K562 (cell line): ENCODE data around the gene TYW1.

Source experiments
- NCOA1 ChIP-seq: fragments of 450-650 bp; IDR thresholded peaks from 2 replicates; pipeline ENCODE4 v1.6.1; 2016; ENCODE audit warnings: low read depth
- TF ChIP-seq, protein P1 (sequence below), 3 experiments: IDR thresholded peaks in 2 of 3; conservative IDR thresholded peaks in 1 of 3; 2 replicates each; pipeline ENCODE4 v1.5.1; 2011 to 2012; ENCODE audit warnings: low read length in 3 of 3, mild to moderate bottlenecking in 3 of 3, control low read depth in 2 of 3, improper control_type of control experiment in 1 of 3, inconsistent platforms in 1 of 3, low read depth in 1 of 3, mixed read lengths in 1 of 3, moderate library complexity in 1 of 3; ENCODE audit not compliant: insufficient read depth in 2 of 3
- TF ChIP-seq, protein P2 (sequence below), 3 experiments: fragments of 200-800 bp in 1 of 3; fragments of 250-450 bp in 1 of 3; fragments of 450-650 bp in 1 of 3; sonication (Bioruptor Pico) in 1 of 3; sonication (Bioruptor generic) in 1 of 3; formaldehyde crosslinking in 1 of 3; IDR thresholded peaks; 2 replicates each; pipeline versions ENCODE4 v1.6.1 to v1.8.0; 2016 to 2022; ENCODE audit warnings: mild to moderate bottlenecking in 2 of 3, missing genetic modification characterization in 2 of 3, missing compliant biosample characterization in 1 of 3, moderate library complexity in 1 of 3

DNA sequence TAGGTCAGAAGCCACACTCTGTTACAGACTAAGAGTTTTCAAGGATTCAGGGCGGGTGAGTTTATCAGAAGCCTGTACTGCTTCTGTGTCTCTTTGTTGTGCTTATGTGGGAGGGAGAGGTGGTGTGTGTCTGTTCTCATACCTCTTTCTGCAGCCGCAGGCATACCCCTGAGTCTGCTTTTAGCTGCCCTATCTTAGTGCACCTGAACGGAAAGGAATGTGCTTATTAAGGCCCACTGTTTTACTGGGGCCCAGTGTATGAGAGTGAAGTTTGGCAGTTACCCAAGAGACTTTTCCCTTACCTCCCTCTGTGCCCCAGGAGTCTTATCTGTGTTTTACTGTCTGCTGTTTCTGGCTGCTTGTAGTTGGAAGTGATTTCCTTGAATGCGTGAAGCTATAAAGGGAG, 104.3 kb downstream of the TYW1 start:
- TF ChIP-seq NCOA1, result no peak
- TF ChIP-seq, protein P1, sequence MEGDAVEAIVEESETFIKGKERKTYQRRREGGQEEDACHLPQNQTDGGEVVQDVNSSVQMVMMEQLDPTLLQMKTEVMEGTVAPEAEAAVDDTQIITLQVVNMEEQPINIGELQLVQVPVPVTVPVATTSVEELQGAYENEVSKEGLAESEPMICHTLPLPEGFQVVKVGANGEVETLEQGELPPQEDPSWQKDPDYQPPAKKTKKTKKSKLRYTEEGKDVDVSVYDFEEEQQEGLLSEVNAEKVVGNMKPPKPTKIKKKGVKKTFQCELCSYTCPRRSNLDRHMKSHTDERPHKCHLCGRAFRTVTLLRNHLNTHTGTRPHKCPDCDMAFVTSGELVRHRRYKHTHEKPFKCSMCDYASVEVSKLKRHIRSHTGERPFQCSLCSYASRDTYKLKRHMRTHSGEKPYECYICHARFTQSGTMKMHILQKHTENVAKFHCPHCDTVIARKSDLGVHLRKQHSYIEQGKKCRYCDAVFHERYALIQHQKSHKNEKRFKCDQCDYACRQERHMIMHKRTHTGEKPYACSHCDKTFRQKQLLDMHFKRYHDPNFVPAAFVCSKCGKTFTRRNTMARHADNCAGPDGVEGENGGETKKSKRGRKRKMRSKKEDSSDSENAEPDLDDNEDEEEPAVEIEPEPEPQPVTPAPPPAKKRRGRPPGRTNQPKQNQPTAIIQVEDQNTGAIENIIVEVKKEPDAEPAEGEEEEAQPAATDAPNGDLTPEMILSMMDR (IDR thresholded peaks at IDR 0.05 in 2 of 3, conservative IDR thresholded peaks at IDR 0.05 in 1 of 3; ENCODE audit: insufficient read depth in 2 of 3, low read depth in 1 of 3, low read length in 3 of 3), result no peak
- TF ChIP-seq, protein P2, sequence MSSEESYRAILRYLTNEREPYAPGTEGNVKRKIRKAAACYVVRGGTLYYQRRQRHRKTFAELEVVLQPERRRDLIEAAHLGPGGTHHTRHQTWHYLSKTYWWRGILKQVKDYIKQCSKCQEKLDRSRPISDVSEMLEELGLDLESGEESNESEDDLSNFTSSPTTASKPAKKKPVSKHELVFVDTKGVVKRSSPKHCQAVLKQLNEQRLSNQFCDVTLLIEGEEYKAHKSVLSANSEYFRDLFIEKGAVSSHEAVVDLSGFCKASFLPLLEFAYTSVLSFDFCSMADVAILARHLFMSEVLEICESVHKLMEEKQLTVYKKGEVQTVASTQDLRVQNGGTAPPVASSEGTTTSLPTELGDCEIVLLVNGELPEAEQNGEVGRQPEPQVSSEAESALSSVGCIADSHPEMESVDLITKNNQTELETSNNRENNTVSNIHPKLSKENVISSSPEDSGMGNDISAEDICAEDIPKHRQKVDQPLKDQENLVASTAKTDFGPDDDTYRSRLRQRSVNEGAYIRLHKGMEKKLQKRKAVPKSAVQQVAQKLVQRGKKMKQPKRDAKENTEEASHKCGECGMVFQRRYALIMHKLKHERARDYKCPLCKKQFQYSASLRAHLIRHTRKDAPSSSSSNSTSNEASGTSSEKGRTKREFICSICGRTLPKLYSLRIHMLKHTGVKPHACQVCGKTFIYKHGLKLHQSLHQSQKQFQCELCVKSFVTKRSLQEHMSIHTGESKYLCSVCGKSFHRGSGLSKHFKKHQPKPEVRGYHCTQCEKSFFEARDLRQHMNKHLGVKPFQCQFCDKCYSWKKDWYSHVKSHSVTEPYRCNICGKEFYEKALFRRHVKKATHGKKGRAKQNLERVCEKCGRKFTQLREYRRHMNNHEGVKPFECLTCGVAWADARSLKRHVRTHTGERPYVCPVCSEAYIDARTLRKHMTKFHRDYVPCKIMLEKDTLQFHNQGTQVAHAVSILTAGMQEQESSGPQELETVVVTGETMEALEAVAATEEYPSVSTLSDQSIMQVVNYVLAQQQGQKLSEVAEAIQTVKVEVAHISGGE (CRISPR knock-in tag; IDR thresholded peaks at IDR 0.05), result no peak
